ENCODE results near the gene OAT. TPM values are rescaled to one million over a fixed set of nuclear protein-coding genes. Genes with fewer than 3 reads are reported as not detected.

Gene OAT
- total and polyA plus RNA-seq, 2 of the 4 experiments (the other 2 are of a cell fraction), result 110 to 152 TPM

DNA sequence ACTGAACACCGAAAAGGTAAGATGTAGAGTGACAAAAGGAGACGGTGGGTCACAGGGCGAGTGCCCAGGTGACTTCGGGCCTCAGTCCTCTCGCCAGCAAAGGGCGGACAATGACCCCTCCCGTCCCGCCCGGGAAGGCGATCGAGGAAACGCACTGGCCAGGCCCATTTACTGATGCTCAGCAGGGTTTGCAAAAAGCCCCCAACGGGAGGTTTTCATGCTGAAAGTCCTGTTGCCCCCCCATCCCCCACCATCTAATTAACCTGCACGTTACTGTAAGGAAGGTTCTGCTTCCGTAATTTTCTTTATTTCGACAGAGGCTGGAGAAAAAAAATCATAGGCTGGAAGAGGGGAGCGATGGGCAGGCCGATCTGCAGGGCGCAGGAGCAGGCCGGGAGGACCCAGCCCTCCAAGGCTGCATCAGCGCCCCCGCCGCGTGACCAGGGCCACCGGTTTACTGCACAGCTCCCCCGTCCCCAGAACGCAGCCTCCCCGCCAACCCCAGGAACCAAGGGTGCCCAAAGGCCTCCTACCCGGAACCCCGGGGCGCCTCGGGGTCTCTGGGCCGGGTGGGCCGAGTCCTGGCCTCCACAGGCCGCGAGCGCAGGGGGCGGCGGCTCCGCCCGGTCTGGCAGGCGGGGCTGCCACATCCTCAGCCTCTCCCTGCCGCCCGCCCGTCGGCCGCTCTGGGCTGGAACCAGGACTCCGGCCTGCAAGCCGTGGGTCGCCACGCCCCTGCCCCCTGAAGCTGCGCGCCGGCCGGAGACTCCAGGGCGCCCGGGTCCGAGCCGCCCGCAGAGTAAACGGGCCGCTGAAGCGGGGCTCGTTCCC is 613 bp downstream of the OAT start (continued):
- TF ChIP-seq, protein P1, sequence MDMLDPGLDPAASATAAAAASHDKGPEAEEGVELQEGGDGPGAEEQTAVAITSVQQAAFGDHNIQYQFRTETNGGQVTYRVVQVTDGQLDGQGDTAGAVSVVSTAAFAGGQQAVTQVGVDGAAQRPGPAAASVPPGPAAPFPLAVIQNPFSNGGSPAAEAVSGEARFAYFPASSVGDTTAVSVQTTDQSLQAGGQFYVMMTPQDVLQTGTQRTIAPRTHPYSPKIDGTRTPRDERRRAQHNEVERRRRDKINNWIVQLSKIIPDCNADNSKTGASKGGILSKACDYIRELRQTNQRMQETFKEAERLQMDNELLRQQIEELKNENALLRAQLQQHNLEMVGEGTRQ (IDR thresholded peaks at IDR 0.05; ENCODE audit: low read depth, low read length), result peak; percentile 49; the same call in 1 of the 2 replicates
- TF ChIP-seq MAZ (IDR thresholded peaks at IDR 0.05; ENCODE audit: borderline replicate concordance, low read depth, low read length), result peak; percentile 8; the same call in 1 of the 2 replicates

DNA sequence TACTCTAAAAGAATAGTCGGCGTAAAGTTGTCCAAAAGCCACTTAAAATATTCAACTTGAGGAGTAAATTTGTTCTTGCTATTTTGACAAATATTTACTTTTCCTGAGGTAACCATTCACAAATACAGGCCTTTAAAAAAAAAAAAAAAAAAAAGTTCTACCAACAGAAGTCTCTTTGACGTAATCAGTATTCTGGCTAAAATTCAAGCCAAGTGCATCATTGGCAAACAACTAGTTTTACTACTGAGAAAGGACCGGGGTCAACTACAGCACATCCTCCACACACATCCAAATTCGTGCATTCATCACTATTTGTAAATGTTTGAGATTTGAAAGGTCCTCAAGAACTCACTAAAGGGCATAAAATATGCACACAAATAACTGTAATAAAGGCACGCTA is 2.0 kb downstream of the OAT start:
- 0 out of 2 replicates have a peak, but pooled peaks cover 2% of the 10 kb centered on the region for H3K36me3 ChIP-seq (ENCODE audit: control insufficient read depth, insufficient read depth, low read length)
- no peak overlapping the region for H3K4ac ChIP-seq (ENCODE audit: low read depth, low read length)
- WGBS, 2 experiments (ENCODE audit: extremely low coverage in 2 of 2, insufficient read length in 1 of 2), result no CpG with 5 or more reads among the region's 6 CpGs
- no peak overlapping the region for H3K56ac ChIP-seq (ENCODE audit: extremely low read depth, insufficient read depth, low read length)
- H2BK120ac ChIP-seq (ENCODE audit: low read depth, low read length), result no peak overlapping the region
- no peaks in the 10 kb centered on the region for H3K9me3 ChIP-seq (ENCODE audit: control insufficient read depth, insufficient read depth, low read length)
- CTCF ChIA-PET, result no interaction called here
- H3K79me1 ChIP-seq (ENCODE audit: low read depth in 1 of 2, low read length in 2 of 2), result peaks cover 16 to 37% of the 10 kb centered on the region in 2 experiments
- no peak overlapping the region for H3K27ac ChIP-seq (ENCODE audit: insufficient read depth, low read length)
- no peak overlapping the region for H3K14ac ChIP-seq (replicated peaks; ENCODE audit: low read depth, low read length)
- H2AK9ac ChIP-seq (replicated peaks; ENCODE audit: low read depth, low read length, poor library complexity), result no peak overlapping the region
- H4K20me1 ChIP-seq (ENCODE audit: insufficient read depth, low read length), result peaks cover 29% of the 10 kb centered on the region; the same call in 1 of the 2 replicates
- H2AK5ac ChIP-seq (ENCODE audit: low read depth, low read length), result no peak overlapping the region
- dilution Hi-C loops (cut with HindIII; ENCODE audit: low sequenced_read_pairs, unreplicated experiment) (no loop called here), in situ Hi-C loops (cut with MboI; ENCODE audit: low sequenced_read_pairs) (no loop called here), intact Hi-C loops (cut with micrococcal nuclease) (loop anchor here (10.0 kb wide), 1 partner anchor 1262 kb away; the partner anchor contains the start of gene BUB3)
- no peak overlapping the region for H3K18ac ChIP-seq (ENCODE audit: low read depth, low read length)
- ATAC-seq (ENCODE audit: low read depth) (no peak), DNase-seq (peak; percentile 20)
- peaks cover 7% of the 10 kb centered on the region; the same call in 1 of the 2 replicates for H3K9me1 ChIP-seq (ENCODE audit: insufficient read depth, low read length)
- H2AFZ ChIP-seq (replicated peaks; ENCODE audit: low read length, poor library complexity), result no peak overlapping the region
- H2BK20ac ChIP-seq (ENCODE audit: low read depth, low read length), result no peak overlapping the region
- no peak overlapping the region for H4K5ac ChIP-seq (ENCODE audit: low read depth, low read length)
- peaks cover 2% of the 10 kb centered on the region; the same call in 1 of the 2 replicates for H3K4me1 ChIP-seq (ENCODE audit: control insufficient read depth, insufficient read depth, low read length)
- H4K8ac ChIP-seq (ENCODE audit: low read depth in 2 of 2, low read length in 2 of 2), result no peak overlapping the region
- POLR2A ChIA-PET (ENCODE audit: unreplicated experiment), result no interaction called here
- H3K9ac ChIP-seq (ENCODE audit: low read depth, low read length), result no peak overlapping the region
- H3K4me3 ChIP-seq (ENCODE audit: insufficient read depth, low read depth, low read length), result no peak overlapping the region
- no peak overlapping the region for H3K23ac ChIP-seq (ENCODE audit: low read depth, low read length)
- peaks cover 3% of the 10 kb centered on the region; the same call in 1 of the 2 replicates for H3K27me3 ChIP-seq (ENCODE audit: control insufficient read depth, insufficient read depth, low read length)
- no peak overlapping the region for H2BK5ac ChIP-seq (ENCODE audit: low read depth, low read length, poor library complexity, severe bottlenecking)
- no peak for TF ChIP-seq FOS (IDR thresholded peaks at IDR 0.05; ENCODE audit: low read depth, low read length)
- no peak for TF ChIP-seq RAD21 (IDR thresholded peaks at IDR 0.05; ENCODE audit: low read length)
- TF ChIP-seq MAFK (IDR thresholded peaks at IDR 0.05; ENCODE audit: low read depth, low read length), result no peak
- TF ChIP-seq BHLHE40 (IDR thresholded peaks at IDR 0.05; ENCODE audit: low read depth, low read length), result no peak
- TF ChIP-seq, protein P2, sequence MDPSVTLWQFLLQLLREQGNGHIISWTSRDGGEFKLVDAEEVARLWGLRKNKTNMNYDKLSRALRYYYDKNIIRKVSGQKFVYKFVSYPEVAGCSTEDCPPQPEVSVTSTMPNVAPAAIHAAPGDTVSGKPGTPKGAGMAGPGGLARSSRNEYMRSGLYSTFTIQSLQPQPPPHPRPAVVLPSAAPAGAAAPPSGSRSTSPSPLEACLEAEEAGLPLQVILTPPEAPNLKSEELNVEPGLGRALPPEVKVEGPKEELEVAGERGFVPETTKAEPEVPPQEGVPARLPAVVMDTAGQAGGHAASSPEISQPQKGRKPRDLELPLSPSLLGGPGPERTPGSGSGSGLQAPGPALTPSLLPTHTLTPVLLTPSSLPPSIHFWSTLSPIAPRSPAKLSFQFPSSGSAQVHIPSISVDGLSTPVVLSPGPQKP (IDR thresholded peaks at IDR 0.05; ENCODE audit: borderline replicate concordance, low read depth, low read length), result no peak
- no peak for TF ChIP-seq RCOR1 (IDR thresholded peaks at IDR 0.05; ENCODE audit: insufficient replicate concordance, low read length)
- no peak for TF ChIP-seq POLR2A (IDR thresholded peaks at IDR 0.05; ENCODE audit: low read depth, low read length)
- TF ChIP-seq RFX5 (IDR thresholded peaks at IDR 0.05; ENCODE audit: low read depth, low read length), result no peak
- no peak for TF ChIP-seq SMC3 (IDR thresholded peaks at IDR 0.05; ENCODE audit: low read depth, low read length)
- TF ChIP-seq, protein P1 (IDR thresholded peaks at IDR 0.05; ENCODE audit: low read depth, low read length), result no peak
- TF ChIP-seq CEBPB (IDR thresholded peaks at IDR 0.05; ENCODE audit: low read depth, low read length), result no peak
- no peak for TF ChIP-seq CHD1 (IDR thresholded peaks at IDR 0.05; ENCODE audit: low read depth, low read length)
- no peak for TF ChIP-seq MAZ (IDR thresholded peaks at IDR 0.05; ENCODE audit: borderline replicate concordance, low read depth, low read length)
- BruUV-seq (replicated peaks), result no TSS peak
- no peak overlapping the region for H3K4me2 ChIP-seq (ENCODE audit: low read depth, low read length)
- H2BK15ac ChIP-seq (ENCODE audit: low read depth, low read length), result no peak overlapping the region
- H4K91ac ChIP-seq (ENCODE audit: insufficient read depth, low read depth, low read length), result no peak overlapping the region
